SK-N-MC (cell line): ENCODE measurements around the gene FAM204A.

Experiments used
- DNase-seq: peaks from one replicate; pipeline ENCODE4 v3.0.0-alpha.2; 2011; ENCODE audit warnings: low read depth, low spot score
- H3K27ac ChIP-seq: fragments of 200-600 bp; sonication (generic); 2 replicates; pipeline ENCODE4 v1.5.1; 2016; ENCODE audit warnings: mixed run types
- H3K36me3 ChIP-seq: fragments of 200-600 bp; sonication (generic); 2 replicates; pipeline ENCODE4 v1.6.1; 2017; ENCODE audit warnings: antibody characterized with exemption, low read length, mixed read lengths; ENCODE audit not compliant: insufficient read depth
- H3K4me3 ChIP-seq: fragments of 200-600 bp; sonication (generic); 2 replicates; pipeline ENCODE4 v1.5.1; 2016
- H3K9ac ChIP-seq: fragments of 200-600 bp; sonication (generic); 2 replicates; pipeline ENCODE4 v1.8.0; 2017; ENCODE audit warnings: mixed run types, mixed read lengths; ENCODE audit not compliant: insufficient read length
- H3K9me3 ChIP-seq: fragments of 200-600 bp; sonication (generic); 2 replicates; pipeline ENCODE4 v1.6.1; 2017; ENCODE audit warnings: low read depth, mild to moderate bottlenecking, antibody characterized with exemption, low read length, moderate library complexity, mixed read lengths
- EZH2 ChIP-seq: fragments of 200-600 bp; sonication (generic); IDR thresholded peaks from one replicate; pipeline ENCODE4 v1.6.1; 2017; ENCODE audit warnings: antibody characterized with exemption
- FOXP2 ChIP-seq: optimal IDR thresholded peaks from 2 replicates; pipeline ENCODE3; 2011; ENCODE audit warnings: mild to moderate bottlenecking, moderate library complexity; ENCODE audit not compliant: insufficient read depth; ENCODE audit errors: extremely low read length, control extremely low read depth
- POLR2AphosphoS5 ChIP-seq: IDR thresholded peaks from 2 replicates; pipeline ENCODE4 v1.6.1; 2012; ENCODE audit warnings: mild to moderate bottlenecking, low read depth, low read length, borderline replicate concordance

FAM204A gene

GRCh38 chr10:118304521-118304920 is 37.6 kb downstream of the FAM204A start:
- Histone ChIP-seq H3K27ac (no peak overlapping the region), H3K4me3 (no peak overlapping the region), H3K9ac (no peak overlapping the region), H3K9me3 (no peaks in the 10 kb centered on the region), H3K36me3 (peaks cover 3% of the 10 kb centered on the region; the same call in 1 of the 2 replicates)
- no peak for TF ChIP-seq POLR2AphosphoS5
- no peak for TF ChIP-seq FOXP2
- no peak for TF ChIP-seq EZH2
- no peak for DNase-seq

- no peak for DNase-seq
- Histone ChIP-seq H3K9ac (no peak overlapping the region), H3K36me3 (no peaks in the 10 kb centered on the region; the same call in 1 of the 2 replicates), H3K4me3 (no peak overlapping the region), H3K27ac (no peak overlapping the region), H3K9me3 (no peaks in the 10 kb centered on the region)
- no peak for TF ChIP-seq EZH2
- TF ChIP-seq POLR2AphosphoS5 = no peak
Measured at GRCh38 chr10:118301211-118301610, 40.9 kb downstream of the FAM204A start.

GRCh38 chr10:118300320-118300719 is 41.8 kb downstream of the FAM204A start:
- H3K9me3 ChIP-seq = no peaks in the 10 kb centered on the region
- H3K4me3 ChIP-seq = no peak overlapping the region
- no peak for DNase-seq
- H3K27ac ChIP-seq = no peak overlapping the region
- no peak for TF ChIP-seq FOXP2
- no peak for TF ChIP-seq POLR2AphosphoS5
- TF ChIP-seq EZH2 = no peak
- H3K36me3 ChIP-seq = no peaks in the 10 kb centered on the region
- no peak overlapping the region for H3K9ac ChIP-seq

GRCh38 chr10:118298787-118299186 is 43.3 kb downstream of the FAM204A start:
- Histone ChIP-seq H3K9me3 (no peaks in the 10 kb centered on the region), H3K36me3 (no peaks in the 10 kb centered on the region), H3K27ac (no peak overlapping the region), H3K9ac (no peak overlapping the region), H3K4me3 (no peak overlapping the region)
- no peak for TF ChIP-seq POLR2AphosphoS5
- no peak for DNase-seq

- no peak for DNase-seq
- H3K4me3 ChIP-seq = no peak overlapping the region
- no peak overlapping the region for H3K27ac ChIP-seq
- H3K9ac ChIP-seq = no peak overlapping the region
- TF ChIP-seq FOXP2 = no peak
- no peak for TF ChIP-seq EZH2
- TF ChIP-seq POLR2AphosphoS5 = no peak
- H3K9me3 ChIP-seq = no peaks in the 10 kb centered on the region
- no peaks in the 10 kb centered on the region for H3K36me3 ChIP-seq
Measured at GRCh38 chr10:118291122-118291521, 51.0 kb downstream of the FAM204A start.

GRCh38 chr10:118290471-118290995 is 51.6 kb downstream of the FAM204A start:
- Histone ChIP-seq H3K27ac (no peak overlapping the region), H3K4me3 (no peak overlapping the region), H3K36me3 (no peaks in the 10 kb centered on the region), H3K9ac (no peak overlapping the region), H3K9me3 (no peaks in the 10 kb centered on the region)
- no peak for DNase-seq
- TF ChIP-seq POLR2AphosphoS5 (no peak), EZH2 (no peak), FOXP2 (no peak)

GRCh38 chr10:118287076-118287806 is 54.9 kb downstream of the FAM204A start:
- Histone ChIP-seq H3K9ac (no peak overlapping the region), H3K4me3 (no peak overlapping the region), H3K27ac (no peak overlapping the region), H3K36me3 (no peaks in the 10 kb centered on the region), H3K9me3 (no peaks in the 10 kb centered on the region)
- DNase-seq = no peak
- TF ChIP-seq EZH2 = no peak
- no peak for TF ChIP-seq POLR2AphosphoS5

GRCh38 chr10:118286051-118286838 is 55.9 kb downstream of the FAM204A start:
- Histone ChIP-seq H3K4me3 (no peak overlapping the region), H3K36me3 (no peaks in the 10 kb centered on the region), H3K9me3 (no peaks in the 10 kb centered on the region), H3K9ac (no peak overlapping the region), H3K27ac (no peak overlapping the region)
- no peak for DNase-seq
- TF ChIP-seq POLR2AphosphoS5 (no peak), EZH2 (no peak), FOXP2 (no peak)

- no peaks in the 10 kb centered on the region for H3K36me3 ChIP-seq
- no peak overlapping the region for H3K27ac ChIP-seq
- no peak overlapping the region for H3K9ac ChIP-seq
- H3K4me3 ChIP-seq = no peak overlapping the region
- DNase-seq = no peak
- no peaks in the 10 kb centered on the region for H3K9me3 ChIP-seq
- TF ChIP-seq POLR2AphosphoS5 (no peak), EZH2 (no peak), FOXP2 (no peak)
Measured at GRCh38 chr10:118282670-118283069, 59.5 kb downstream of the FAM204A start.

GRCh38 chr10:118278649-118279048 is 63.5 kb downstream of the FAM204A start:
- H3K4me3 ChIP-seq = no peak overlapping the region
- H3K27ac ChIP-seq = no peak overlapping the region
- DNase-seq = no peak
- H3K36me3 ChIP-seq = no peaks in the 10 kb centered on the region
- no peaks in the 10 kb centered on the region for H3K9me3 ChIP-seq
- no peak for TF ChIP-seq POLR2AphosphoS5
- TF ChIP-seq FOXP2 = no peak
- TF ChIP-seq EZH2 = no peak
- H3K9ac ChIP-seq = no peak overlapping the region
